ENCODE results near the gene ZNF335.
A peak's percentile ranks its signal among the peaks of the same experiment; 100 is the strongest.
"Not testable (repeated sequence)": the region's sequence is repeated elsewhere in the genome, so short reads cannot be mapped to it uniquely, and the experiment has no call there.

ZNF335 gene

GRCh38 chr20:45993197-45993951, 21.4 kb upstream of the ZNF335 start:
- no peak for FAIRE-seq
- TF ChIP-seq CTCF (IDR thresholded peaks at IDR 0.05; ENCODE audit: insufficient read depth, missing control alignments): no peak
- no peak for DNase-seq (ENCODE audit: insufficient read length, low spot score)

GRCh38 chr20:45991616-45992015, 19.6 kb upstream of the ZNF335 start:
- DNase-seq (ENCODE audit: insufficient read length, low spot score) (no peak), FAIRE-seq (no peak)
- TF ChIP-seq CTCF (IDR thresholded peaks at IDR 0.05; ENCODE audit: insufficient read depth, missing control alignments): no peak

- not testable (repeated sequence) for DNase-seq (ENCODE audit: insufficient read length, low spot score); FAIRE-seq
Measured at GRCh38 chr20:45988830-45989229, 16.8 kb upstream of the ZNF335 start.

- no peak for FAIRE-seq
- peak; percentile 71 for TF ChIP-seq CTCF (IDR thresholded peaks at IDR 0.05; ENCODE audit: insufficient read depth, missing control alignments)
- peak; percentile 71 for DNase-seq (ENCODE audit: insufficient read length, low spot score)
Measured at GRCh38 chr20:45987108-45987780, 15.2 kb upstream of the ZNF335 start.

GRCh38 chr20:45985573-45985972, 13.6 kb upstream of the ZNF335 start:
- DNase-seq (ENCODE audit: insufficient read length, low spot score): no peak
- TF ChIP-seq CTCF (IDR thresholded peaks at IDR 0.05; ENCODE audit: insufficient read depth, missing control alignments): no peak
- FAIRE-seq: no peak

GRCh38 chr20:45983279-45983743, 11.3 kb upstream of the ZNF335 start:
- DNase-seq (ENCODE audit: insufficient read length, low spot score): no peak
- no peak for TF ChIP-seq CTCF (IDR thresholded peaks at IDR 0.05; ENCODE audit: insufficient read depth, missing control alignments)
- no peak for FAIRE-seq

- DNase-seq (ENCODE audit: insufficient read length, low spot score): no peak
- no peak for FAIRE-seq
- TF ChIP-seq CTCF (IDR thresholded peaks at IDR 0.05; ENCODE audit: insufficient read depth, missing control alignments): no peak
Measured at GRCh38 chr20:45981261-45981660, 9.3 kb upstream of the ZNF335 start.
